ENCODE measurements around the gene ACTL7B. TPM values are rescaled to one million over a fixed set of nuclear protein-coding genes. Genes with fewer than 3 reads are reported as not detected.

Gene ACTL7B
- total RNA-seq, result 0.31 TPM

GRCh38 chr9:108855888-108856287 lies at the start of gene ACTL7B:
ACTL7B (minus strand) TSS chr9:108855986; CDS start chr9:108855930, 56 bp downstream.

GRCh38 chr9:108861997-108862396 lies 6.2 kb upstream of the ACTL7B start, which contains the start of gene ACTL7A:
ACTL7A (plus strand) TSS chr9:108862266; CDS start chr9:108862323, 57 bp downstream.

Small RNA genes within 50 kb of the gene (small RNA-seq; reads per million reads assigned to genes)
- not detected for gene AL359692.1 (ENCODE audit: low replicate concordance)

Other genes starting within 250 kb of the ACTL7B start
- gene ACTL7A, start 6.3 kb upstream of the ACTL7B start, total RNA-seq, result not detected
- gene ELP1, start 78.1 kb upstream of the ACTL7B start, total RNA-seq, result 68.2 TPM
- 11.0 TPM for gene ABITRAM, start 78.4 kb upstream of the ACTL7B start, total RNA-seq
- gene CTNNAL1, start 157.5 kb upstream of the ACTL7B start, total RNA-seq, result 14.7 TPM